Measurements from ENCODE around the gene CHSY3.
A peak's percentile ranks its signal among the peaks of the same experiment; 100 is the strongest.

Gene CHSY3

DNA sequence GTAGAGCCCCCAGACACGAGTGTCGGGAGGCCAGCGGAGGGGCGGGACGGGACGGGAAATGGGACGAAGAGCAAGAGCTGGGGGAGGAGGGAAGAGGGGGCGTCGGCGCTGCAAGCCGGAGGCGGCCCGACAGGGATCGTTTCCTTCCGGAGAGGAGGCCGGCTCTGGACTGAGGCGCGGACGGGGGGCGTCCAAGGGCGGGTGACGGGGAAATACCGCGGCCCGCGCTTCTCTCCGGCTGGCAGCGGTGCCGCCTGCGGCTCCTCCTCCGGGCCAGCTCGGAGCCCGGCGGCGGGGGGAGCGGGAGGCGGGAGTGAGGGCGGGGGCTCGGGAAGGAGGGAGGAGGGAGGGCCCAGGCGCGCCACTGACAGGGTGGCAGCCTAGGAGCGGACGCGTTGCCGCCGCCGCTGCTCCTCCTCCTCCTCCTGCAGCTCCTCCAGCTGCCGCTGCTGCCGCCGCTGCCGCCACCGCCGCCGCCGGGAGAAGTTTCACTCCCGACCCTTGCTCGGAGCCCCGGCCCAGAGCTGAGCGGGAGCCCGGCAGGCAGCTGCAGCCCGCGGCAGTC, at the start of gene CHSY3:
Gene CHSY3 (plus strand): TSS at position 364 of the 565 bp plus-strand sequence.
- peak in 1 of 2 experiments; percentile 24 for DNase-seq

DNA sequence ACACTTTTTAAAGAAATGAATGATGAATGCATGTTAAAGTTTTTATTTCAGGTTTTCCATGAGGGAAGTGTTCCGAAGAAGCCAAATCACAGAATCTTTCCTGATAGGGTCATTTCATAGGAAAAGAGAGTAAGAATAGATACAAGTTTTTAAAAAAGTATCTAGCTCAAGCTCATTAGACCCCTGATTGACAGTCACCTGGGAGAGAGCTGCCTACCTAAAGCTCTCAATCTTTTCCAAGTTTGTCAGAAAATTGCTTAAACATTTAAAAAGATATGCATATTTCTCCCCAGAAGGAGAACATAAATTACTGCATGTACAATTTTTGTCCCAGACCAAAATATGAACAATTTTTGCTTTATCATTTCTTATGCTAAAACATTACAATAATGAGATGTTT, 47.9 kb upstream of the CHSY3 start:
- no peak for DNase-seq

DNA sequence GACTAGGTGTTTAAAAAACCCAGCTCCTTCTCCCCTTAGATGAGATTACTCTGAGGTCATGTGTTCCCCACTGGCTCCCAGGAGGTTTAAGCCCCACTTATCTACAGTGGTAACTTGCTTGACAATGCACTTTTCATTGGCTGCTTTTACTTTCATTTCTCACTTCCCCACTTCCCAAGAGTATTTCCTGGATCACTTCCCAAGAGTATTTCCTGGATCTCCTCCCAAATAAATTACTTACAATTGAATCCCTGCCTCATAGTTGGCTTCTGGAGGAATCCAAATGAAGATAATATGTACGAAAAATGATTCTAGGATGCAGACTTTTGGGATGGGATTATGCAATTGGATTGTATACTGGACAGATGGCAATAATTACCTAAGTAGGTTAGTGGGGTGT, 47.1 kb upstream of the CHSY3 start:
- peak in 1 of 2 experiments; percentile 23 for DNase-seq

DNA sequence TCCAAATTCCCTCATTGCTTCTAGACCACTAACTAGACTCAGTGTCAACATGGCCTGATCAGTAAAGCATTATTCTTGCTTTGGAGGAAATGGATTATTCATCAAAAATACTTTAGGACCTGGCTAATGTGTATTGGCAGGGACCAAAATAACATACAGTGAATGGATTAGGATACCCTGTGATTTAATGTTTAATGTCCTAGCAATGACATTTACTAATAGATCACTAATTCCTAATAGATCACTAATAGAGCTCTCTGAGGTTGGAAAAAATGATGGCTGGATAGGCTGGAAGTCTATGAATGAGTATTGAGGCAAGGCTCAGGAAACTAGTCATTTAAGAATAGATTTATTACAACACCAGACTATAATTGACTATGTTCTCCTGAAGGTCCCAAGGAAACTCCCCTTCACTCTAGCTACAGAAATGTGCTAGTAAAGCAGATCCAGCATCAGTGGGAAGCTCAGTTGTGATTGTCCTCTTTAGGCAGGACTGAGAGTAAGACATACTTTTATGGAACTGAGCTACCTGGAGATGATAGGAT, 46.1 kb upstream of the CHSY3 start:
- DNase-seq = no peak

DNA sequence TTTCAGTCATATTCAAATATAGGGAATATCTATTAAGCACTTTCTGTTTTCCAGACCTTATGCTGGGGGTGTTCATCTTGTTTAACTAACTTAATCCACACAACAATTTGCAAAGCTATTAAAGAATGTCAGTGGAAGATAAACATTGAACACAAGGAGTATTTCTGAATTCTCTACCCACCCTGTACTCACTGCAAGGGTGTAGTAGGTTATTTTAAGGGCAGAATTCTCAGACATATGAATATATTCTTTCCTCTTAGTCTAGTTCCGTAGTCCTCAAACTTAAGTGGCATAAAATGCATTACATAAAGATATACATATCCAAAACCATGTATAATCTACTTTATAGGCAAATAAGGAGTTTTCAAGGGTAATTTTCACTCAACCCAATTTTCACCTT, 19.9 kb upstream of the CHSY3 start:
- DNase-seq = no peak

DNA sequence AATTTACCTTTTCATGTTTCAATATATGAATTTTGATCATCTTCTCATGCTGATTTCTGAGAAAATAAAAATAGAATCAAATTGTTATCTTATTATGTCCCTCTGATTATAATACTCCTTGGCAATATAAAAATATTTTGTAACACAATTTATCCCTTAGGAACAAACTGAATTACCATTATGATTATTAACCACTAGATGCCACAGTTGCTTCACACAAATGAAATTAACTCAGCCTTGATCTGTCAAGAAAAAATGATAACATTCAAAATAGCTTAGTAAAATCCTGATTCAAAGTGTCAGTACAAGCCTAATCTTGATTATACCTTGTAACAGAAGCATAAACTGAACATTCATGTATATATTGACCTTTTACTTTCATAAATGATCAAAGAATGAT, 4.8 kb upstream of the CHSY3 start:
- peak in 1 of 2 experiments; percentile 7 for DNase-seq

DNA sequence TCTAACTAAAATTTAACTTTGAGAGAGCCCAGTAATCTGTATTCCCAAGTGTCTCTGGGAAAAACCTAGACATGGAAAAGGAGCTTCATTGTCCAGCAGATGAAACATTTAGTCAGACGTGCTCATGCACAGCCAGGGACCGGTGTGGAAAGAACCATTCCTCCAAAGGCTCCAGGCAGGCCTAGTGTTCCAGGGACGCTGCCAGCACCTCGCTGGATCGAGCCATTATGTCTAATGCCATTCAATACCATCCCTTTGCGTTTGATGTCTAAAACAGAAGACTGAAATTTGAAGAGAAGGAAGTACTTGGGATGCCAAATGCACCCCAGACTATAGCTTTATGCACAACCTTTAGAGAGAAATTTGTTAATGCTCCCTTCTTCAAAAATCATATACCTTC, 1.4 kb upstream of the CHSY3 start:
- no peak for DNase-seq

DNA sequence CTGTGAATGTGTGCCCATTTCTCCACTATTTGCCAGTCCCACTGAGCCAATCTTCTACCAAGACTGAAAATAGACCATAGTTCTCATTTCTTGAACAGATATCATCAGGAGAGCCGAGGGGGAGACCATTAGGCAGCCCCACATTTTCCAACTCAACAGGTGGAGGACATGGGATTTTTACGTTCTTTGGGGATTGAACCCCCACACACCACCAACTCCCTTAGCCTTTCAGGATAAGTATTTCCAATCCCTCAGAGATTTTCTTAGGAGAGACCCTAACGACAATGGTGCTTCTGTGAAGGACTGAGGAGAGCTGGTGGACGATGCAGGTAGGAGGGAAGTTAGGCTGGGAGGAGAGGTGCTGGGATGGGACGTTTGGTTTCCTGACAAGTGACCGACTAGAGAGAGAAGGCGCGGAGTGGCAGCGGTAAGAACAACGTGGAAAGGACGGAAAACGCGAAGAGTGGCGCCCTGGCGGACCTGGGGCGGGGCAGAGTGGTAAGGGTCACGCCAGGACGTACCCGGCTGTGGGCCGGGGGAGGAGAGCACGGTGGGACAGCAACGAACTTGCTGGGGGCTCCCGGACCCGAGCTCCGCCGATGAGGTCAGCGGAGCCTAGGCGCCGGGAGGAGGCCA, 681 bp upstream of the CHSY3 start:
- DNase-seq = no peak

DNA sequence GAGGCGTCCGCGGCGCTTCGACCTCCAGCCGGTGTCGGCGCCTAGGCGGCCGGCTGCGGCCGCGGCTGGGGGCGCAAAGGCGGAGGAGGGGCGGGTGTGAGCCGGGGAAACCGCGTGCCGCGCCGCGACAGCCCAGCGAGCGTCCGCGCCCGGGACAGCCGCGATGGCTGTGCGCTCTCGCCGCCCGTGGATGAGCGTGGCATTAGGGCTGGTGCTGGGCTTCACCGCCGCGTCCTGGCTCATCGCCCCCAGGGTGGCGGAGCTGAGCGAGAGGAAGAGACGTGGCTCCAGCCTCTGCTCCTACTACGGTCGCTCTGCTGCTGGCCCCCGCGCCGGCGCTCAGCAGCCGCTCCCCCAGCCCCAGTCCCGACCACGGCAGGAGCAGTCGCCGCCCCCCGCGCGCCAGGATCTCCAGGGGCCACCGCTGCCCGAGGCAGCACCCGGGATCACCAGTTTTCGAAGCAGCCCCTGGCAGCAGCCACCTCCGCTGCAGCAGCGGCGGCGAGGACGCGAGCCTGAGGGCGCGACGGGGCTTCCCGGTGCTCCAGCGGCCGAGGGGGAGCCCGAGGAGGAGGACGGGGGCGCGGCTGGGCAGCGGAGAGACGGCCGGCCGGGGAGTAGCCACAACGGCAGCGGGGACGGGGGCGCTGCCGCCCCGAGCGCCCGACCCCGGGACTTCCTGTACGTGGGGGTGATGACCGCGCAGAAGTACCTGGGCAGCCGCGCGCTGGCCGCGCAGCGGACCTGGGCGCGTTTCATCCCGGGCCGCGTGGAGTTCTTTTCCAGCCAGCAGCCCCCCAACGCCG, 605 bp downstream of the CHSY3 start:
- no peak for DNase-seq

DNA sequence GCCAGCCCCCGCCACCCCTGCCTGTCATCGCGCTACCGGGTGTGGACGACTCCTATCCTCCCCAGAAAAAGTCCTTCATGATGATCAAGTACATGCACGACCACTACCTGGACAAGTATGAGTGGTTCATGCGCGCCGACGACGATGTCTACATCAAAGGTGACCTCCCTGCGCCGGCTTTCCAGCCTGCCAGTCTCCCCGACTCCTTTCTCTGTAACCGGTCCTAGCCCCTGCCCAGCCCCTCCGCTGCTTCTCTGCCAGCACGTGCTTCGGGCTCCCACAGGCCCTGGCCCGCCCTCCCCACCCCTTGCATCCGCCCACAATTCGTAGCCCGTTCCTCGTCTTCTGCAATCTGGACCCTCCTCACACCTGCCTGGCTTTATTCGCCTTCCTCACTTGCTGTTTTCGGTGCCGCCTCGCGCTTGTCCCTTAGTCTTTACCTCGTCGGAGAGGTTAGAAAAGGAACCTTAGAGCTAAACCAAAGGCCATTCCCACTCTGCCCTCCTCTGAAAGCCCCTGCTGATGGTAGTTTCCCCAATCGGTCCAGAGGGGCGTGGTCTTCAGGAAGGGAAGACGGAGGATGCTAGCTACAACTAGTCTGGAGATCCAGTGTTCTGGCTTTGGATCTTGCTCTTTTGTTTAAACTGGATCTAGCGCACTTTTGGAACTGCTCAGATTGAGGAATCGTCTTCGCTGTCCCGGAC, 1.4 kb downstream of the CHSY3 start:
- no peak for DNase-seq

DNA sequence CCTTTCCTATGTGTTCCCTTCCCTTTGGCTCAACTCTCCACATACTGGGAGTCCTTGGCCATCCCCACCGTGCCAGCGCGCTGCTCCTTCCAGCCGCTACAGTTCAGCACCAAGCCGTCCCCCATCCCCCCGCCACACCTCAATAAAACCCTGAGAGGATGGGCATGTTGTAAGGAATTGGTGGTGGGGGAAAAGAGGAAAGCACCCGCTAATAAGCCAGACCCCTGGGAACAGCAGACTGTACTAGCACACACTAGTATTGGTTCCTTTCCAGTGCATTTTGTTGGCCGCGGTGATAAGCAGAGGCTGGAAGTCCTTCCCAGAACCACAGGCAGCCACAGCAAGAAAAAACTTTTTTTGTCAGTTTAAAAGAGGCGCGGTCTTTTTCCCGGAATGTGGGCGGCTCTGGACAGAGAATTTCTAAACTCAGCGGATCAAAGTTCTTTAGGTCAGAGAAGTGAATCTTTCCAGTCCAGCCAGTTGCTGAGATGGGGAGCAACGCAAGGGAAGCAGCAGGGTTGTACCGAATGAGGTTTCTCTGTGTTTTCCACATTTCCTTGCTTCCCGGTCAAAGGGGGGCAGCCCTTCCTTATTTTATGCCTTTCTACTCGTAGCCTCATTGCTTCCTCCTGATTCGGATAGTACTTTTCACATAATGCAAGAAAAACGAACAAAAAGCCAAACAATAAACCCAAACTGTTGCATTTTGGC, 2.1 kb downstream of the CHSY3 start:
- DNase-seq = no peak

DNA sequence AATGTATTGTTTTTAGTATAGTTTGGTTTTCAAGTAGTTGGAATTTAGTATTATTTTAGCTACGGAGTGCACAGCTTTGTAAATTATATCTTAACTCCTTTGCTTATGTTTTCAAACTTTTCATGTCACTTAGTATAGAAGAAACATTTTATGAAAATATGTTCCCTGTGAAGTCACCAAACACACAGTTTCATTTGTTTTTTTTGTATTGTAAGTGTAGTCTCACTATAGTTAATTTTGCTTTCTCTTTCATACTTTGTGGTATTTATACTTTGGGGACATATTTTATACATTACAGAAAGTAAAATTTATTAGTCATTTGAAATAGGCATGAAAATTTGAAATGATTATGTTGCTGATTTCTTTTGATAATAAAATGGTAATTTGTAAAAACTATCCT, 5.0 kb downstream of the CHSY3 start:
- DNase-seq = no peak

DNA sequence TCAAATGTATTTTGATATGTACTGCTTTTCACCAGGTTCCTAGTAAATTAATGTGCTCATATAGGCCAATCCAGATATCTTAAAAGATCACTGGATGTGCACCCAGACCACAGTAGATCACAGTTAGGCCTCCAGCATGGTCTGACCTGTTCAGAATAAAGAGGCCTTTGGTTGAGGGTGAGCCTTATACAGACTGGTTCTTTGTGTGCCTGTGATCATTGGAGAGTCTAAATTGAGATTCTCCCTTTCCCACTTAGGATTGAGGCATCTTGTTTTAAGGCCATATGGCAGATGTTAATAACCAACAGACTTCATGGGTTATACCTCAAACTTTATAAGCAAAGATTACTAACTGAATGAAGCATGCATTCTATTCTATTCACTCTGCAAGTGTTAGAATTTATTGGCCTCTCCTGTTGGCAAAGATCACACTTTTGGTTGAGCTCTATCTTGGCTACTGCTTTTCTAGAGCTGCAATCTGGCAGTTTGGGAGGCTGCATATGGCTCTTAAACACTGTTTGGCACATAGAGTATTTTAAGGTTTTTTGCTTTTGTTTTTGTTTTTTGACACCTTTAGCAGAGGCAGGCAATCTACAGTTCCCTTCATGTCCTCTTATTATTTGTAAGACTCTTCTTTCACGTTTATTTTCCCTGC, 8.5 kb downstream of the CHSY3 start:
- DNase-seq = no peak

DNA sequence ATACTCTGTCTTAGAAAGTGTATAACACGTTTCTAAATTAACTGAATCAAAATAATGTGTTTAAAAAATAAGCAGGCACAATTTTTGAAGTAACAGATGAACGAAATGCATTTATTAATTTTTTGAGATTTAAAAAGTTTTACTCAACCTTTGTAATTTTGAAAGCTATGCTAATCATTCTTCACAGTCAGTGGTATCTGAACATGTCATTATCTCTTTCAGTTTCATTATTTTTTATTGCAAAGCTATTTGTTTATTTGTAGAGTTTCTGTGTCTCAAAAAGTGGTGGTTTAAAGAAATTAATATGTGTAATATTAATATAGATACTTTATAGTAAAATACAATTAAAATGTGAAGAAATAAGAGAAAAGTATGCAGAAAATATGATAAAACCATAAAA, 11.2 kb downstream of the CHSY3 start:
- no peak for DNase-seq

DNA sequence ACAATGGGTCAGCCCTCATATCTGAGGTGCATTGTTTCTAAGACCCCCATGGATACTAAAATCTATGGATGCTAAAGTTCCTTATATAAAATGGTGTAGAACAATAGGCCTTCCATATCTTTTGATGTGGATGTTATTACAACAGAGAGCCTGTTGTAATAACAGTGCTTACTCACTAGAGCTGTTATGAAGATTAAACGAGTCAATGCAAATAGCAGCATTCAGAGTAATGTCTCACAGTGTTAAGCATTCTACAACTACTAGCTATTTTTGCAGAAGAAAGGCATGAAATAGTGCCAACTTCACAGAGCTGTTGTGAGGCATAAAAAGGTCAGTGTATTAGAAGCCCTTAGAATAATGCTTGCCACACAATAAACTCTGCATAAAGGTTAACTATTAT, 13.0 kb downstream of the CHSY3 start:
- no peak for DNase-seq

DNA sequence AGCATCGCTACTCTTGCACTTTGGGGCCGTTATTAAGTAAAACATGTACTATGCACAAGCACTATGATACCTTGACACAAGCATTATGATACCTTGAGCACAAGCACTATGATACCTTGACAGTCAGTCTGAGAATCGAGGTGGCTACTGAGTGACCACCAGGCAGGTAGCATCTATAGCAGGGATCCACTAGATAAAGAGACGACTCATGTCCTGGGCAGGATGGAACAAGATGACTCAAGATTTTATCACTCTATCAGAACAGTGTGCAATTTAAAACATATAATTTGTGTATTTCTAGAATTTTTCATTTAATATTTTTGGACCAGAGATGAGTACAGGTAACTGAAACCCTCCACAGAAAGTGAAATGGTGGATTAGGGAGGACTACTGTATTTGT, 16.9 kb downstream of the CHSY3 start:
- DNase-seq = no peak

DNA sequence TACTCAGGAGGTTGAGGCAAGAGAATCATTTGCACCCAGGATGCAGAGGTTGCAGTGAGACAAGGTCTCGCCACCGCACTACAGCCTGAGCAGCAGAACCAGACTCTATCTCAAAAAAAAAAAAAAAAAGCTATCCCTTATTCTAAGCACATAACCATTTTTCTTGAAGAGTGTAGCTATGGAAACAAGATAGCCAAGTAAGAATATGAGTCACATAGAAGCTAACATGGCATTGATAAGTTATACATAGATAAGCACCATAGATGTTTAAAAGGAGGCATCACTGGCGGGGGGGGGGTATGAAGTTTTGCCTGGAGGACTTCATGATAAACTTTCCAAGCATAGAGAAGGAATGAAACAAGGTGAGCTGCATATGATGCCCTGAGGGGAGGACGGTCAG, 26.0 kb downstream of the CHSY3 start:
- no peak for DNase-seq

DNA sequence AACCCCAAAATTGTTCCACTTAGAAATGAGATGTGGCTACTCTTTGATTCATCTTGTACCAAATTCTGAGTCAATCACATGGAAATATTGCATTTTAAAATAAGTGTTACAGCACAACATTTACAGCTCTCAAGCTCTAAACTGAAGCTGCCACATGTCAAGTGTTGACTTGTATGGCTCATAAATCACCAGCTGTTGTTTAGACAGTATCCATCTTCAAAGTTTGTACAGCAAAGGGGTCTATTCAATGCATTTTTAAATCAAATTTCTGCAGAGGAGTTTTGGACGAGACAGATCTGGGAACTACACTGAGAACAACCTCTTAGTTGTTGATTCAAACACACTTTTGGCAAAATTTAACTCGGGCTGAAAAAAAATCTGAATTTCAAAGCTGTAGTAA, 31.4 kb downstream of the CHSY3 start:
- DNase-seq = no peak

DNA sequence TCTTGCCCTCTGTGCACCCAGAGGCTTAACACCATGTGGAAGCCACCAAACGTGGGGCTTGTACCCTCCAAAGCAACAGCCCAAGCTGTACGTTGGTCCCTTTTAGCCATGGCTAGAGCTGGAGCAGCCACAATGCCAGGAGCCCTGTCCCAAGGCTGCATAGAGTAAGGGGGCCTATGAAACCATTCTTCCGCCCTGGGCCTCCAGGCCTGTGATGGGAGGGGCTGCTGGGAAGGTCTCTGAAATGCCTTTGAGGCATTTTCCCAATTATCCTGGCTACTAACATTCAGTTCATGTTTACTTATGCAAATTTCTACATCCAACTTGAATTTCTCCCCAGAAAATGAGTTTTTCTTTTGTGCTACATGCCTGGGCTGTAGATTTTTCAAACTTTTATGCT, 33.8 kb downstream of the CHSY3 start:
- DNase-seq = no peak

DNA sequence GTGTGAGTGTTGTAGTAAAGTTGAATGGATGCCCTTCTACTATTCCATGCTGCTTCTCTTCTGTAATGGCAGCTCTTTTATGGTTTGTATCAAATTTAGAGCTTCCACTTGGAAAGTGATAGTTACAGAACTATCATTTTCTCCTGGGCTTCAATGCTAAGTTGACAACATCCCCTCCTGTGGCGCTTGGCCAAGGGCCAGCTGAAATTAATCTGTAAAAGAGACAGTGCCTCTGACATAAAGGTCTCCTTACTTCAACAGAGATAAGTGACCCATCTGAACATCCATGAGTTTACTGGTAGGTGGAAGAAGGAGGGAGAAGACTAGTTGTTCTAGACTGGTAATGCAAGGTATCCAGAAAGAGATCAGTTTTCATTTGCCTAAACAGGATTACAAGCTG, 39.7 kb downstream of the CHSY3 start:
- DNase-seq = no peak

DNA sequence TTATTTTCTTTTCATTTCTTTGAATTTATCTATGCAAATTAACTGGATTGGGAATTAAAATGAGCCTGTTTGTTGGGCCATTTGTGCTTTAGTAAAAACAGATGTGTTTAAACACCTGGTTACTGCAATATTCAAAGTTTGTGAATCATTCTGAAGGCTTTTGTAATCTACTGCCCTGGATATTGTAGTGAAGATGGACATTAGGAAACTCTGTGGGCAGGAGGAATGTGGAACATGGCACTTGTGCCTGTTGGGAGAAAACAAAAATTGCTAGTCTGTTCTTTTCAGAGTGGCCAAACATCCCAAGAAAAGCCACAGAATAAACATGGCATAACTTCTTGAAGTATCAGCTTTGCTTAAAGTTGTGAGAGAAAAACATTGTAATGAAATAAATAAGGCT, 40.8 kb downstream of the CHSY3 start:
- no peak for DNase-seq

DNA sequence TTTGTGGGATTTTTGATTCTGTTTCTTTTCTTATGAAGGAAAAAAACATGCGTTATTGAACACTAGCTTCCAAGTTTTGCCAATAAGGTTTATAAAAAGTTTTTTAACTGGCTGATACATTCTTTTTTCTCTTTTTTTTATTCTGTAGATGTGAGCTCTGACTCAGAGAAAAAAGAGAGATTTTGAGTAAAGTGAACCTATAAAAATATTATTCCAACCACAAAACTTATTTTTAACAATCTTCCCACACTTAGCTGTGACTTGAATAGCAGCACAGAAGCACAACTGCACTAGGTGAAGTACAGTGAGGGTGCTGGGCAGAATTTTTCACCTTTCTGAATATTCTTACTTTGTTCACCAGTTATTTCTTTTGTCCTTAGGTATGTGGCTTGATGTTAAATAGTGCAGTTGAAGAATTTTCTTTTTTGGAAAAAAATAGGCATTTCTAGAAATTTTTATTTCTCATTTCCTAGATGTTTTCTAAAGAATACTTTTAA, 41.6 kb downstream of the CHSY3 start:
- DNase-seq = no peak

Data from NCI-H446 (cell line).